Fibroblast of the conjunctiva (primary cell): ENCODE results near the gene TDO2.
"Not testable (repeated sequence)": the region's sequence is repeated elsewhere in the genome, so short reads cannot be mapped to it uniquely, and the experiment has no call there.

Experiments
- DNase-seq: peaks from one replicate; pipeline ENCODE4 v3.0.0-alpha.2; 2010; ENCODE audit warnings: low read depth

Gene TDO2

GRCh38 chr4:155903453-155903852 lies at the start of gene TDO2:
TSS of gene TDO2 (plus strand) at chr4:155903696. CDS start at chr4:155903759, 63 bp downstream.
- no peak for DNase-seq

GRCh38 chr4:155854582-155855226 lies 48.8 kb upstream of the TDO2 start:
- no peak for DNase-seq

GRCh38 chr4:155855897-155856296 lies 47.6 kb upstream of the TDO2 start:
- DNase-seq: no peak

GRCh38 chr4:155866177-155866576 lies 37.3 kb upstream of the TDO2 start, which contains the start of gene ASIC5:
TSS of gene ASIC5 (minus strand) at chr4:155866277. CDS start at chr4:155866226, 51 bp downstream.
- DNase-seq: no peak

GRCh38 chr4:155875878-155876277 lies 27.6 kb upstream of the TDO2 start:
- no peak for DNase-seq

GRCh38 chr4:155877971-155878370 lies 25.5 kb upstream of the TDO2 start:
- no peak for DNase-seq

GRCh38 chr4:155878611-155879010 lies 24.9 kb upstream of the TDO2 start:
- DNase-seq: no peak

GRCh38 chr4:155879767-155880166 lies 23.7 kb upstream of the TDO2 start:
- DNase-seq: no peak

GRCh38 chr4:155881555-155881954 lies 21.9 kb upstream of the TDO2 start:
- no peak for DNase-seq

GRCh38 chr4:155883895-155884294 lies 19.6 kb upstream of the TDO2 start:
- no peak for DNase-seq

GRCh38 chr4:155885666-155886065 lies 17.8 kb upstream of the TDO2 start:
- no peak for DNase-seq

- DNase-seq: no peak
These were observed 16.5 kb upstream of the TDO2 start for GRCh38 chr4:155887045-155887444.

- DNase-seq: no peak
These were observed 15.5 kb upstream of the TDO2 start for GRCh38 chr4:155887847-155888570.

- peak; percentile 60 for DNase-seq
These were observed 14.3 kb upstream of the TDO2 start for GRCh38 chr4:155889031-155889793.

GRCh38 chr4:155889946-155890345 lies 13.6 kb upstream of the TDO2 start:
- DNase-seq: no peak

- DNase-seq: no peak
These were observed 12.4 kb upstream of the TDO2 start for GRCh38 chr4:155891058-155891457.

GRCh38 chr4:155898371-155898770 lies 5.1 kb upstream of the TDO2 start:
- DNase-seq: not testable (repeated sequence)

GRCh38 chr4:155899891-155900290 lies 3.6 kb upstream of the TDO2 start:
- DNase-seq: no peak

GRCh38 chr4:155900381-155900780 lies 3.1 kb upstream of the TDO2 start:
- no peak for DNase-seq

- DNase-seq: no peak
These were observed 2.5 kb upstream of the TDO2 start for GRCh38 chr4:155901013-155901412.

- no peak for DNase-seq
These were observed 835 bp downstream of the TDO2 start for GRCh38 chr4:155904331-155904730.

- peak; percentile 99 for DNase-seq
These were observed 3.2 kb downstream of the TDO2 start for GRCh38 chr4:155906554-155907247.
